ENCODE results near the gene UFSP1. TPM values are rescaled to one million over a fixed set of nuclear protein-coding genes. Genes with fewer than 3 reads are reported as not detected.

UFSP1 gene
- total and polyA plus RNA-seq, 3 donors from 2014 or later, result 1.3 to 4.2 (median 3.0) TPM

GRCh38 chr7:100885440-100886141, 3.9 kb downstream of the UFSP1 start:
- no peaks in the 10 kb centered on the region for H3K9me3 ChIP-seq
- H3K36me3 ChIP-seq (ENCODE audit: low read depth, missing control alignments), result no peaks in the 10 kb centered on the region
- H3K4me1 ChIP-seq, result peaks cover 13% of the 10 kb centered on the region
- no peak overlapping the region for H3K27ac ChIP-seq
- no peak overlapping the region for H3K4me3 ChIP-seq
- DNase-seq, result no peak
- intact Hi-C loops (cut with DNase I; ENCODE audit: low total_unique reads), result no loop called here
- no peaks in the 10 kb centered on the region for H3K27me3 ChIP-seq
- 83 to 86% methylated on average over 20 to 22 of the region's 22 CpGs for WGBS, 2 donors
- TF ChIP-seq, protein P1, sequence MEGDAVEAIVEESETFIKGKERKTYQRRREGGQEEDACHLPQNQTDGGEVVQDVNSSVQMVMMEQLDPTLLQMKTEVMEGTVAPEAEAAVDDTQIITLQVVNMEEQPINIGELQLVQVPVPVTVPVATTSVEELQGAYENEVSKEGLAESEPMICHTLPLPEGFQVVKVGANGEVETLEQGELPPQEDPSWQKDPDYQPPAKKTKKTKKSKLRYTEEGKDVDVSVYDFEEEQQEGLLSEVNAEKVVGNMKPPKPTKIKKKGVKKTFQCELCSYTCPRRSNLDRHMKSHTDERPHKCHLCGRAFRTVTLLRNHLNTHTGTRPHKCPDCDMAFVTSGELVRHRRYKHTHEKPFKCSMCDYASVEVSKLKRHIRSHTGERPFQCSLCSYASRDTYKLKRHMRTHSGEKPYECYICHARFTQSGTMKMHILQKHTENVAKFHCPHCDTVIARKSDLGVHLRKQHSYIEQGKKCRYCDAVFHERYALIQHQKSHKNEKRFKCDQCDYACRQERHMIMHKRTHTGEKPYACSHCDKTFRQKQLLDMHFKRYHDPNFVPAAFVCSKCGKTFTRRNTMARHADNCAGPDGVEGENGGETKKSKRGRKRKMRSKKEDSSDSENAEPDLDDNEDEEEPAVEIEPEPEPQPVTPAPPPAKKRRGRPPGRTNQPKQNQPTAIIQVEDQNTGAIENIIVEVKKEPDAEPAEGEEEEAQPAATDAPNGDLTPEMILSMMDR (IDR thresholded peaks at IDR 0.05), result no peak
- TF ChIP-seq POLR2A (IDR thresholded peaks at IDR 0.05), result no peak

GRCh38 chr7:100884736-100885439, 4.6 kb downstream of the UFSP1 start:
- peaks cover 8% of the 10 kb centered on the region for H3K4me1 ChIP-seq
- no peaks in the 10 kb centered on the region for H3K27me3 ChIP-seq
- H3K27ac ChIP-seq, result no peak overlapping the region
- TF ChIP-seq, protein P1 (IDR thresholded peaks at IDR 0.05), result no peak
- no peak for TF ChIP-seq POLR2A (IDR thresholded peaks at IDR 0.05)
- H3K36me3 ChIP-seq (ENCODE audit: low read depth, missing control alignments), result no peaks in the 10 kb centered on the region
- H3K9me3 ChIP-seq, result no peaks in the 10 kb centered on the region
- no peak overlapping the region for H3K4me3 ChIP-seq
- WGBS, 2 donors, result 87 to 89% methylated on average over 26 to 29 of the region's 29 CpGs
- DNase-seq, result no peak
- intact Hi-C loops (cut with DNase I; ENCODE audit: low total_unique reads), result no loop called here

GRCh38 chr7:100882785-100883526, 6.6 kb downstream of the UFSP1 start:
- no peaks in the 10 kb centered on the region for H3K9me3 ChIP-seq
- no peak for DNase-seq
- H3K27ac ChIP-seq, result no peak overlapping the region
- 86 to 90% methylated on average over 19 to 24 of the region's 24 CpGs for WGBS, 2 donors
- no peaks in the 10 kb centered on the region for H3K36me3 ChIP-seq (ENCODE audit: low read depth, missing control alignments)
- no peaks in the 10 kb centered on the region for H3K27me3 ChIP-seq
- H3K4me1 ChIP-seq, result no peaks in the 10 kb centered on the region
- intact Hi-C loops (cut with DNase I; ENCODE audit: low total_unique reads), result no loop called here
- TF ChIP-seq, protein P1 (IDR thresholded peaks at IDR 0.05), result no peak
- TF ChIP-seq POLR2A (IDR thresholded peaks at IDR 0.05), result no peak
- no peak overlapping the region for H3K4me3 ChIP-seq

DNA sequence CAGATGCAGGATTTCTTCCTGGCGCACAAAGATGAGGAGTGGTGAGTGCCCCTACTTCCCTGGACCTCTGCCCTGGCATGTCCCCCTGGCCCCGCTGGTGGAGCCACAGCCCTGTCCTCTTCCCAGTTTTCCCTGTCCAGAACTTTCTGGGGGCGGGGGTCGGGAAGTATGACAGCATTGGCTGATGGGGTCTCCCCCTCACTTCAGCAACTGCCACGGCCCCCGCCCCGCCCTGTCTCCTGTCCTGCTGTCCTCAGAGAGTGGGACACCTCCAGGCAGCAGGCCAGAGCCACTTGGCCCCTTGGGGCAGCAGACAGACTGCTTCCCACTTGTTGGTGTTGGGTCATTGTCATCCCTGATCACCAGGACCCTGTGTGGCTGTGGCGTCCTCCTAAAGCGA, 7.3 kb downstream of the UFSP1 start:
- Histone ChIP-seq H3K9me3 (no peaks in the 10 kb centered on the region), H3K27me3 (no peaks in the 10 kb centered on the region), H3K4me1 (peaks cover 5% of the 10 kb centered on the region), H3K4me3 (no peak overlapping the region), H3K36me3 (ENCODE audit: low read depth, missing control alignments) (no peaks in the 10 kb centered on the region), H3K27ac (no peak overlapping the region)
- 91 to 93% methylated on average over 6 to 9 of the region's 9 CpGs for WGBS, 2 donors
- intact Hi-C loops (cut with DNase I; ENCODE audit: low total_unique reads), result no loop called here
- TF ChIP-seq, protein P1 (IDR thresholded peaks at IDR 0.05), result no peak
- DNase-seq, result no peak
